ENCODE measurements around the gene CRB1.

CRB1 gene

DNA sequence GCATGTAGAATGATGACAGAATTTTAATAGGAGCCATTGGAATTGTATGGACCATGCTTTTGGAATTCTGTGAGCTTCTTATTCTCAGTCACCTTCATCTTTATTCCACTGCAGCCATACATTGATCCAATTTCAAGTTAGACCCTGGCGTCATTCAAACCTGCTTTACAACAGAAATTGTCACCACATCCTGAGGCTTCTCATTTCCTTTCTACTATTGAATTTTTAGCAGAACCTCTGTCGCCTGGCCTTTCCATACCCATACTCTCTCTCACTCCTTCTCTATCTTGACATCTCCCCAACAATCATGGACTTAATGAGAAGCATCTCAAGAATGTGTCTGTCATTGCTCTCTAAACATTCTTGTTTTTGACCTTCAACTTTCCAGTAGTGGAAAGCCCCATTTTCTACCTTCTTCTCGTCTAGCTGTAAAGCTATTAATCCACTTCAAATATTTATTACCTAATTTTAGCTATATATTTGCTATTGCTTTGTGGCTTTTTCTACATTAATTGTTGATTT lies 74.1 kb downstream of the CRB1 start (continued):
- TF ChIP-seq ZNF24 (tag by site-specific recombination; IDR thresholded peaks at IDR 0.05) (no peak), ZNF266 (tag by site-specific recombination; IDR thresholded peaks at IDR 0.05; ENCODE audit: low read depth) (no peak), ZNF645 (tag by site-specific recombination; IDR thresholded peaks at IDR 0.05) (no peak), ZNF133 (tag by site-specific recombination; IDR thresholded peaks at IDR 0.05) (no peak), ZNF404 (tag by site-specific recombination; IDR thresholded peaks at IDR 0.05) (no peak)

- CTCF ChIA-PET, result interaction anchor here (1.1 to 3.4 kb wide), 2 partner anchors 15 kb away, joined by 4 to 11 read pairs; no protein-coding TSS in a partner anchor
- Histone ChIP-seq H3K27ac (ENCODE audit: extremely low read depth, low read depth, low read length) (no peak overlapping the region), H3K4me1 (ENCODE audit: control insufficient read depth, insufficient read depth, low read length) (no peaks in the 10 kb centered on the region), H3K9me3 (ENCODE audit: control insufficient read depth, insufficient read depth, low read depth, low read length) (no peaks in the 10 kb centered on the region), H3K36me3 (ENCODE audit: control insufficient read depth in 2 of 2, insufficient read depth in 1 of 2, low read length in 2 of 2) (no peaks in the 10 kb centered on the region), H3K4me3 (ENCODE audit: low read depth, low read length) (no peak overlapping the region)
- POLR2A ChIA-PET, result no interaction called here
- no peak for TF ChIP-seq ZNF747 (tag by site-specific recombination; IDR thresholded peaks at IDR 0.05)
- TF ChIP-seq, protein P1, sequence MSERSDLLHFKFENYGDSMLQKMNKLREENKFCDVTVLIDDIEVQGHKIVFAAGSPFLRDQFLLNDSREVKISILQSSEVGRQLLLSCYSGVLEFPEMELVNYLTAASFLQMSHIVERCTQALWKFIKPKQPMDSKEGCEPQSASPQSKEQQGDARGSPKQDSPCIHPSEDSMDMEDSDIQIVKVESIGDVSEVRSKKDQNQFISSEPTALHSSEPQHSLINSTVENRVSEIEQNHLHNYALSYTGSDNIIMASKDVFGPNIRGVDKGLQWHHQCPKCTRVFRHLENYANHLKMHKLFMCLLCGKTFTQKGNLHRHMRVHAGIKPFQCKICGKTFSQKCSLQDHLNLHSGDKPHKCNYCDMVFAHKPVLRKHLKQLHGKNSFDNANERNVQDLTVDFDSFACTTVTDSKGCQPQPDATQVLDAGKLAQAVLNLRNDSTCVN (tag by site-specific recombination; optimal IDR thresholded peaks at IDR 0.05), result no peak
- no peak for TF ChIP-seq ZNF449 (tag by site-specific recombination; IDR thresholded peaks at IDR 0.05)
- no peak for TF ChIP-seq SP3 (tag by site-specific recombination; IDR thresholded peaks at IDR 0.05)
- no peak for TF ChIP-seq ZNF664 (tag by site-specific recombination; IDR thresholded peaks at IDR 0.05)
- TF ChIP-seq EGR2 (tag by site-specific recombination; IDR thresholded peaks at IDR 0.05; ENCODE audit: low read depth), result no peak
- no peak for TF ChIP-seq ZNF157 (tag by site-specific recombination; IDR thresholded peaks at IDR 0.05)
- TF ChIP-seq, protein P2, sequence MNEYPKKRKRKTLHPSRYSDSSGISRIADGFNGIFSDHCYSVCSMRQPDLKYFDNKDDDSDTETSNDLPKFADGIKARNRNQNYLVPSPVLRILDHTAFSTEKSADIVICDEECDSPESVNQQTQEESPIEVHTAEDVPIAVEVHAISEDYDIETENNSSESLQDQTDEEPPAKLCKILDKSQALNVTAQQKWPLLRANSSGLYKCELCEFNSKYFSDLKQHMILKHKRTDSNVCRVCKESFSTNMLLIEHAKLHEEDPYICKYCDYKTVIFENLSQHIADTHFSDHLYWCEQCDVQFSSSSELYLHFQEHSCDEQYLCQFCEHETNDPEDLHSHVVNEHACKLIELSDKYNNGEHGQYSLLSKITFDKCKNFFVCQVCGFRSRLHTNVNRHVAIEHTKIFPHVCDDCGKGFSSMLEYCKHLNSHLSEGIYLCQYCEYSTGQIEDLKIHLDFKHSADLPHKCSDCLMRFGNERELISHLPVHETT (tag by site-specific recombination; IDR thresholded peaks at IDR 0.05), result no peak
- no peak for TF ChIP-seq ZNF561 (tag by site-specific recombination; IDR thresholded peaks at IDR 0.05; ENCODE audit: borderline replicate concordance)
- TF ChIP-seq ZNF404 (tag by site-specific recombination; IDR thresholded peaks at IDR 0.05), result no peak
- TF ChIP-seq, protein P3, sequence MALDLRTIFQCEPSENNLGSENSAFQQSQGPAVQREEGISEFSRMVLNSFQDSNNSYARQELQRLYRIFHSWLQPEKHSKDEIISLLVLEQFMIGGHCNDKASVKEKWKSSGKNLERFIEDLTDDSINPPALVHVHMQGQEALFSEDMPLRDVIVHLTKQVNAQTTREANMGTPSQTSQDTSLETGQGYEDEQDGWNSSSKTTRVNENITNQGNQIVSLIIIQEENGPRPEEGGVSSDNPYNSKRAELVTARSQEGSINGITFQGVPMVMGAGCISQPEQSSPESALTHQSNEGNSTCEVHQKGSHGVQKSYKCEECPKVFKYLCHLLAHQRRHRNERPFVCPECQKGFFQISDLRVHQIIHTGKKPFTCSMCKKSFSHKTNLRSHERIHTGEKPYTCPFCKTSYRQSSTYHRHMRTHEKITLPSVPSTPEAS (tag by site-specific recombination; IDR thresholded peaks at IDR 0.05), result no peak
- no peak for TF ChIP-seq ZNF623 (tag by site-specific recombination; IDR thresholded peaks at IDR 0.05)
- TF ChIP-seq, protein P4, sequence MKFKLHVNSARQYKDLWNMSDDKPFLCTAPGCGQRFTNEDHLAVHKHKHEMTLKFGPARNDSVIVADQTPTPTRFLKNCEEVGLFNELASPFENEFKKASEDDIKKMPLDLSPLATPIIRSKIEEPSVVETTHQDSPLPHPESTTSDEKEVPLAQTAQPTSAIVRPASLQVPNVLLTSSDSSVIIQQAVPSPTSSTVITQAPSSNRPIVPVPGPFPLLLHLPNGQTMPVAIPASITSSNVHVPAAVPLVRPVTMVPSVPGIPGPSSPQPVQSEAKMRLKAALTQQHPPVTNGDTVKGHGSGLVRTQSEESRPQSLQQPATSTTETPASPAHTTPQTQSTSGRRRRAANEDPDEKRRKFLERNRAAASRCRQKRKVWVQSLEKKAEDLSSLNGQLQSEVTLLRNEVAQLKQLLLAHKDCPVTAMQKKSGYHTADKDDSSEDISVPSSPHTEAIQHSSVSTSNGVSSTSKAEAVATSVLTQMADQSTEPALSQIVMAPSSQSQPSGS (tag by site-specific recombination; IDR thresholded peaks at IDR 0.05; ENCODE audit: low read depth), result no peak
- TF ChIP-seq GLI2 (tag by site-specific recombination; IDR thresholded peaks at IDR 0.05; ENCODE audit: borderline replicate concordance, low read depth), result no peak
- no peak for TF ChIP-seq PRDM1 (tag by site-specific recombination; IDR thresholded peaks at IDR 0.05)
- TF ChIP-seq ZNF211 (tag by site-specific recombination; IDR thresholded peaks at IDR 0.05; ENCODE audit: low read depth), result no peak
- TF ChIP-seq ZNF658 (tag by site-specific recombination; IDR thresholded peaks at IDR 0.05), result no peak
- TF ChIP-seq, protein P5, sequence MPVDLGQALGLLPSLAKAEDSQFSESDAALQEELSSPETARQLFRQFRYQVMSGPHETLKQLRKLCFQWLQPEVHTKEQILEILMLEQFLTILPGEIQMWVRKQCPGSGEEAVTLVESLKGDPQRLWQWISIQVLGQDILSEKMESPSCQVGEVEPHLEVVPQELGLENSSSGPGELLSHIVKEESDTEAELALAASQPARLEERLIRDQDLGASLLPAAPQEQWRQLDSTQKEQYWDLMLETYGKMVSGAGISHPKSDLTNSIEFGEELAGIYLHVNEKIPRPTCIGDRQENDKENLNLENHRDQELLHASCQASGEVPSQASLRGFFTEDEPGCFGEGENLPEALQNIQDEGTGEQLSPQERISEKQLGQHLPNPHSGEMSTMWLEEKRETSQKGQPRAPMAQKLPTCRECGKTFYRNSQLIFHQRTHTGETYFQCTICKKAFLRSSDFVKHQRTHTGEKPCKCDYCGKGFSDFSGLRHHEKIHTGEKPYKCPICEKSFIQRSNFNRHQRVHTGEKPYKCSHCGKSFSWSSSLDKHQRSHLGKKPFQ (tag by site-specific recombination; IDR thresholded peaks at IDR 0.05), result no peak
- no peak for TF ChIP-seq ZNF140 (tag by site-specific recombination; IDR thresholded peaks at IDR 0.05)
Observed at GRCh38 chr1:197342669-197343068, 74.6 kb downstream of the CRB1 start.
